Activated CD8-positive, alpha-beta memory T cell treated with anti-CD3 and anti-CD28 coated beads, Interleukin-2, amount 50 U/mL, for 4 hours (primary cell): Measurements from ENCODE around the gene SHISAL1.
"Not testable (repeated sequence)": the region's sequence is repeated elsewhere in the genome, so short reads cannot be mapped to it uniquely, and the experiment has no call there.

Experiments
- DNase-seq: peaks from one replicate; pipeline ENCODE4 v3.0.0-alpha.2; 2020

SHISAL1 gene

GRCh38 chr22:44325718-44326490, 13.2 kb upstream of the SHISAL1 start:
- DNase-seq, result no peak

GRCh38 chr22:44323140-44323790, 10.5 kb upstream of the SHISAL1 start:
- not testable (repeated sequence) for DNase-seq

GRCh38 chr22:44319685-44320084, 6.9 kb upstream of the SHISAL1 start:
- no peak for DNase-seq

- DNase-seq, result no peak
These were observed 6.0 kb upstream of the SHISAL1 start for GRCh38 chr22:44318751-44319150.

DNA sequence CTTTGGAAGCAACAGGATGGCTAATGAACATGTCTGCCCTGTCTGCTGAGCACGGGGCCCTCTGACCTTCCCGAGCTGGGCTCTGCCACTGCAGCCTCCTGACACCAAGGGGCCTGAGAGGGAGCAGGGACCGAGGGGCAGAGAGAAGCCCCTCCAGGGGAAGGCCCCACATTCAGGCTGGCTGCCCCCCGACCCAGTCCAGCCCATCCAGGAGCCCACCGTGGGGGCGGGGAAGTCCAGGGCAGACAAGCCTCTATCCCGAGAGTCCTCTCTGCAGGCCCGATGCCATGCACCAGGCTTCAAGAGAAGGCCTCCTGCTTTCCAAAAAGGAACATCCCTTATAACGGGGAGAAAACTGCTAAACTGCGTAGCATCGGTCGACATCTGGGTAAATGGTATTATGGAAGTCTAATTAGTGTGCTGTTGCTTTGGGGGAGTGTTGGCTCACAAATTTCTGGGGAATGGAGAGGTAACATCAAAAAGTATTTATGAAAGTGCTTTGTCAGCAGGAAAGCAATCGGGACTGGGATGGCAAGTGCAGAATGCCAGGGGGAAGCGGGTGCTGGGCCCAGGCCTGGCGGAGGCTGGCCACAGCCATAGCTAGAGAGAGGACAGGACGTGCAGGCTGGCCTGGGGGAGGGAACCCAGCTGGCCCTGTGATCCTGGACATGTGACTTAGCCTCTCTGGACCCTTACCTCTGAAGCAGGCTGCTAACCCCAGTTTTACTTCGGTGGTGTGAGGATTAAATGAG, 5.3 kb upstream of the SHISAL1 start:
- no peak for DNase-seq

GRCh38 chr22:44317123-44317444, 4.3 kb upstream of the SHISAL1 start:
- no peak for DNase-seq

- no peak for DNase-seq
These were observed 3.8 kb upstream of the SHISAL1 start for GRCh38 chr22:44316393-44317122.

DNA sequence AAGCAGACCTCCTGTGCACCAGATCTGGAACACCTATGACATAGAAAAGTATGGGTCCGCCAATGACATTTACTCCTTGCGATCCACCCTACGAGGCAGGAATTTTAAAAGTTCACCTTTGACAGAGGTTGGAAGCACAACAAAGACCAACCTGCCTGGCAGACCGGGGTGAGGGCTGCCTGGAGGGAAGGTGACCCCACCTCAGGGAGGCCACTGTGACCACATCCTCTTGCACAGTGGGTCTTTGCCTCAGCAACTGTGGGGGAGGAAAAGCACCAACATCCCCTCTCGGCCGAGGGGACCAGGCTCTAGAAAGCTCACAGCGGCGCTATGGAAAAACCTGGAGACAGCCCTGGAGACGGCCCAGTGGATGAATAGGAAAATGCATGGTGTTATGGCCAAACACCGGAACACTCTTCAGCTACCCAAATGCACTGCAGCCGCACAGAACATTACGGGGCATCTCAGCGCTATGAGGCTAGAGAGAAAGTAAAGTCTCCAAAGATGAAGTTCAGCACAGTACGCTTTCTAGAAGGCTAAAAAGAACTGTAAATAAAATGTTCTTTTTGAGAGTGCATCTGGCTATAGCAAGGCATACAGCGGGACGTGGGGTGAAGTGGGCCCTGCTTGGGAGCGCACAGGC, 1.8 kb upstream of the SHISAL1 start:
- no peak for DNase-seq

DNA sequence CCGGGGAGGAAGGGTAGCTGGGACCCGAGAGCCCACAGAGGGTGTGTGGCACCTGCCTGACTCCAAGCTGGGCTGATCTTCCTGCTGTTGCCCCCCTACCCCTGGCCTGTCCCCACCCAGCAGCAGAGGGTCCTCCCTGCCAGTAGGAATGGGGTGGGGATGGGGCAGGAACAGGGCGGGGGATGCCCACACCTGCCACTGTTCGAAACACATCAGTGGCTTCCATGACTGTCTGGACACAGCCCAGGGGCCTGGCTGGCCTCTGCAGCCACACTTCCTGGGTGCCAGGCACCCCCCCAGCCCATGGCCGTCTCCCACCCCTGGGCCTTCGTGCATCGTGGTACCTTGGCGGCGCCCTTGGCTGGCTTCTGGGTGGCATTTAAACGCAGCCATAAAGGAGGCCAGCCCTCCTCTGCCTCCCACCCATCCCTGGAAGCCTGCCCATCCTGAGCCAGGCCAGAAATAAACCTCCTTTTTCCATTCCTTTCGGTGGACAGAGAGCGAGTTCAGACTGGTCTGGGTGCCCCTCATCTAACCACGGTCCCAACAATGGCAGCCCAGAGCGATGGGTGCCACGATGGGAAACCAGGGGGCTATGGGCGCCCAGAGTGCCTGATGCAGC, 745 bp upstream of the SHISAL1 start:
- no peak for DNase-seq

- no peak for DNase-seq
These were observed 938 bp downstream of the SHISAL1 start for GRCh38 chr22:44311855-44312170.

DNA sequence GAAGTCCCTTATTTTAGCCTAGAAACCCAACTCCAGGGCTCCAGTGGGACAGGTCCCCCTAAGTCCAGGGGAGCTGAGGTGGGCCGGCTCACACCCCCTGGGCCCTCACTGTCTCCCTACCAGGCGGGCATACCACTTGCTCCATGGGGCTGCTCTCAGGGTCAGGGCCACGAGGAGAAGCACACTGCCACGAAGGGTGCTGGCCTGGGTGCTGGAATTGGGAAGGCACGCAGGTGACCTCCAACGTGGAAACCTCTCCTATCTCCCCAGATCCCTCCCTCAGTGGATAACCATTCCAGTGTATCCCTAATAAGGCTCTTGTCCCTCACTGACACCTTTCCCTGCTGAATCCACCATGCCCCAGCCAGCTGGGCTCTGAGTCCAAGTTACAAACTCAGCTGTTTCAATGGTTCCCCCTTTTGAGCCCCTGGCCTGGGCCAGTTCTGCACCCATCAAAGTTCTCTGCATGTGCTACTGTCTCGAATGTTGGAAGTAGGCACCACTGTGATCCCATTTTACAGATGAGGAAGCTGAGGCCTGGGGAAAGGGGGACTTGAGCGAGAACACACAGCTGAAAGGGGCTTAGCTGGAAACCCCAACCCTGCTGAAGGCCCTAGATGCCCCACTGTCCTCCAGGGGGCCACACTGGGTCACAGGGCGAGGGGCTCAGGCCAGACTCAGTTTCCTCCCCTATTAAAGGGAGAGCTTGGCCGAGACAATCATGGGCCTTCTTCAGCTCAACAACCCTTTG, 1.5 kb downstream of the SHISAL1 start:
- no peak for DNase-seq

DNA sequence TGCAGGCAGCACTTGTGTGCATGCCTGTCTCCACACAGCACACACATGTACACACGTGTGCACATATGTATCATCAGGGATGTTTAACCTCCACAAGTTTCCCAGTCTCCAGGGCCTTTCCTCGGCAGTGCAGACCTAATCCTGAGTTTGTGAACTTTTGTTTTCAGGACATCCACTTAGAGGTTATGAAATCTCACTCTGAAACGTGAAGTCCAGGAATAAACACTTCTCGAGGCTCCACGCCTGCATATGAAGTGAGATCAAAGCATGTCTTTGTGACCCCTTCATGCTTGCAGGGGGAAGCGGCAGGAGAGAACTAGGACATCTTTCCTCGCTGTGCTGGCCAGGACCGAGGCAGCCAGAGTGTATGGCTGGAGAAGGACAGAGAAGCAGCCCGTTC, 3.1 kb downstream of the SHISAL1 start:
- no peak for DNase-seq

- no peak for DNase-seq
These were observed 3.6 kb downstream of the SHISAL1 start for GRCh38 chr22:44309137-44309536.

- DNase-seq, result no peak
These were observed 5.1 kb downstream of the SHISAL1 start for GRCh38 chr22:44307509-44308169.

GRCh38 chr22:44305888-44306287, 6.9 kb downstream of the SHISAL1 start:
- no peak for DNase-seq

GRCh38 chr22:44305455-44305854, 7.3 kb downstream of the SHISAL1 start:
- DNase-seq, result no peak

GRCh38 chr22:44304911-44305310, 7.8 kb downstream of the SHISAL1 start:
- DNase-seq, result no peak

DNA sequence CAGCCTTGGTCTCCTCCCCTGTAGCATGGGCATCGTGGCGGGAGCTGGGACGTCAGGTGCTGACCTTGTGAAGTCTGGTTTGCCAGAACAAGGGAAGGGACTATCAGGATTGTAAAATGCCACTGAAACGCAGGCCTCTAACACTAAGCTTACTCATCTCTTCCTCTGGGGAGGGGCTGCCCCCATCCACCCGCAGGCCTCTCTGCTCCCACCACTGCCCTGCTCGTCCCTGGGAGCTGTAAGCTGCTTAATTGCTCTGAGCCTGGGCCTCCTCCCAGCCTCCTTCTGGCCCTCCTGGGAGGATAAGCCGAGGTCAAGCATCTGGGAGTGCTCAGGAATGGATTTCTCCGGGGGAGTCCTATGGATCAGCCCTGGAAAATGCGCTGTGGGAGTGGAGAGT, 8.4 kb downstream of the SHISAL1 start:
- DNase-seq, result no peak

DNA sequence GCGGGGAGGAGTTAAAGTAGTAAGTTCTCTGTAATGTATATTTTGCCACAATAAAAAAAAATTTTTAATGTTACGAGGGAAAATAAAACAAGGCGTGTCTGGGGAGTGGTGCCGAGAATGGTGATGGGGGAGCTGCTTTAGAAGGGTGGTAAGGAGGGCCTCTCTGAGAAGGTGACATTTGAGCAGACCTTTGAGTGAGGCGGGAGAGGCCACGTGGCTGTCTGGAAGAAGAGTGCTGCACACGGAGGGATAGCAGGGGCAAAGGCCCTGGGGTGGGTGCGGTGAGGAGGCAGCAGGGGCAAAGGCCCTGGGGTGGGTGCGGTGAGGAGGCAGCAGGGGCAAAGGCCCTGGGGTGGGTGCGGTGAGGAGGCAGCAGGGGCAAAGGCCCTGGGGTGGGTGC, 10.4 kb downstream of the SHISAL1 start:
- not testable (repeated sequence) for DNase-seq

DNA sequence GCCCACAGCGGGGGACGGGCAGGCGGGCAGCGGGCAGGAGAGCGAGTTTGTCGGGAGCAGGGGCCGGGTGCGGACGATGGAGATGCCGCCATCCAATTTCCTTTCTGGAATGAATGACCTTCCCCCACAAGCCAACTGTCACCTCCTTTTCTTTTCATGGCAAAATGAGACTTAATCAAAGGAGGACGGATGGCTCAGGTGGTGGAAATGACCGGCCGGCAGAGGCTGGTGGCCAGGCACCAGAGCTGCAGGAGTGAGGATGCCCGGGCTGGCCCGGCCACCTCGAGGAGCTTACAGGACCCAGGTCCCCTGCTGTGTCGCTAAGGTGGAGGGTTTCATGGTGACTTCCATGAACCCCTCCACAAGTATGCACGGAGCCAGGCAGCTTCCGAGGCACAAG, 11.7 kb downstream of the SHISAL1 start:
- no peak for DNase-seq

- DNase-seq, result no peak
These were observed 13.6 kb downstream of the SHISAL1 start for GRCh38 chr22:44299124-44299523.
